ENCODE measurements around the gene DBN1.

DBN1 gene

GRCh38 chr5:177443144-177443983 lies 30.1 kb downstream of the DBN1 start:
- peaks cover 4 to 24% of the 10 kb centered on the region in 2 donors for H3K4me1 ChIP-seq (ENCODE audit: control insufficient read depth in 1 of 2, insufficient read depth in 2 of 2, low read length in 2 of 2)
- peaks cover 0 to 37% of the 10 kb centered on the region in 2 donors for H3K36me3 ChIP-seq (ENCODE audit: control insufficient read depth in 1 of 2, insufficient read depth in 2 of 2, low read length in 2 of 2)
- H3K9me3 ChIP-seq (ENCODE audit: control insufficient read depth in 1 of 2, low read length in 2 of 2) = no peaks in the 10 kb centered on the region
- H3K4me3 ChIP-seq (ENCODE audit: low read depth in 1 of 2, low read length in 2 of 2) = no peak overlapping the region
- H3K27ac ChIP-seq (ENCODE audit: low read length) = no peak overlapping the region
- H3K27me3 ChIP-seq (ENCODE audit: low read depth, low read length) = peaks cover 6% of the 10 kb centered on the region

GRCh38 chr5:177442066-177442826 lies 31.2 kb downstream of the DBN1 start:
- Histone ChIP-seq H3K27me3 (ENCODE audit: low read depth, low read length) (no peaks in the 10 kb centered on the region), H3K4me3 (ENCODE audit: low read depth in 1 of 2, low read length in 2 of 2) (no peak overlapping the region), H3K36me3 (ENCODE audit: control insufficient read depth in 1 of 2, insufficient read depth in 2 of 2, low read length in 2 of 2) (peaks cover 6 to 46% of the 10 kb centered on the region in 2 donors), H3K9me3 (ENCODE audit: control insufficient read depth in 1 of 2, low read length in 2 of 2) (no peaks in the 10 kb centered on the region), H3K27ac (ENCODE audit: low read length) (no peak overlapping the region), H3K4me1 (ENCODE audit: control insufficient read depth in 1 of 2, insufficient read depth in 2 of 2, low read length in 2 of 2) (peaks cover 4 to 16% of the 10 kb centered on the region in 2 donors)

- H3K4me1 ChIP-seq (ENCODE audit: control insufficient read depth in 1 of 2, insufficient read depth in 2 of 2, low read length in 2 of 2) = peaks cover 3 to 8% of the 10 kb centered on the region in 2 donors
- H3K9me3 ChIP-seq (ENCODE audit: control insufficient read depth in 1 of 2, low read length in 2 of 2) = no peaks in the 10 kb centered on the region
- no peak overlapping the region for H3K4me3 ChIP-seq (ENCODE audit: low read depth in 1 of 2, low read length in 2 of 2)
- no peak overlapping the region for H3K27ac ChIP-seq (ENCODE audit: low read length)
- H3K36me3 ChIP-seq (ENCODE audit: control insufficient read depth in 1 of 2, insufficient read depth in 2 of 2, low read length in 2 of 2) = peaks cover 7 to 52% of the 10 kb centered on the region in 2 donors
- no peaks in the 10 kb centered on the region for H3K27me3 ChIP-seq (ENCODE audit: low read depth, low read length)
Measured at GRCh38 chr5:177440990-177441780, 32.2 kb downstream of the DBN1 start.

- no peaks in the 10 kb centered on the region for H3K9me3 ChIP-seq (ENCODE audit: control insufficient read depth in 1 of 2, low read length in 2 of 2)
- H3K36me3 ChIP-seq (ENCODE audit: control insufficient read depth in 1 of 2, insufficient read depth in 2 of 2, low read length in 2 of 2) = peaks cover 12 to 60% of the 10 kb centered on the region in 2 donors
- no peaks in the 10 kb centered on the region for H3K27me3 ChIP-seq (ENCODE audit: low read depth, low read length)
- no peaks in the 10 kb centered on the region for H3K4me1 ChIP-seq (ENCODE audit: control insufficient read depth in 1 of 2, insufficient read depth in 2 of 2, low read length in 2 of 2)
- no peak overlapping the region for H3K4me3 ChIP-seq (ENCODE audit: low read depth in 1 of 2, low read length in 2 of 2)
- no peak overlapping the region for H3K27ac ChIP-seq (ENCODE audit: low read length)
Measured at GRCh38 chr5:177440211-177440989, 33.0 kb downstream of the DBN1 start.

GRCh38 chr5:177439518-177440053 lies 33.8 kb downstream of the DBN1 start:
- no peaks in the 10 kb centered on the region for H3K4me1 ChIP-seq (ENCODE audit: control insufficient read depth in 1 of 2, insufficient read depth in 2 of 2, low read length in 2 of 2)
- H3K27me3 ChIP-seq (ENCODE audit: low read depth, low read length) = no peaks in the 10 kb centered on the region
- H3K36me3 ChIP-seq (ENCODE audit: control insufficient read depth in 1 of 2, insufficient read depth in 2 of 2, low read length in 2 of 2) = peaks cover 17 to 68% of the 10 kb centered on the region in 2 donors
- H3K27ac ChIP-seq (ENCODE audit: low read length) = no peak overlapping the region
- H3K4me3 ChIP-seq (ENCODE audit: low read depth in 1 of 2, low read length in 2 of 2) = no peak overlapping the region
- no peaks in the 10 kb centered on the region for H3K9me3 ChIP-seq (ENCODE audit: control insufficient read depth in 1 of 2, low read length in 2 of 2)

- no peak overlapping the region for H3K4me3 ChIP-seq (ENCODE audit: low read depth in 1 of 2, low read length in 2 of 2)
- no peaks in the 10 kb centered on the region for H3K27me3 ChIP-seq (ENCODE audit: low read depth, low read length)
- H3K27ac ChIP-seq (ENCODE audit: low read length) = no peak overlapping the region
- H3K4me1 ChIP-seq (ENCODE audit: control insufficient read depth in 1 of 2, insufficient read depth in 2 of 2, low read length in 2 of 2) = no peaks in the 10 kb centered on the region
- H3K9me3 ChIP-seq (ENCODE audit: control insufficient read depth in 1 of 2, low read length in 2 of 2) = no peaks in the 10 kb centered on the region
- peaks cover 24 to 79% of the 10 kb centered on the region in 2 donors for H3K36me3 ChIP-seq (ENCODE audit: control insufficient read depth in 1 of 2, insufficient read depth in 2 of 2, low read length in 2 of 2)
Measured at GRCh38 chr5:177438468-177438867, 35.0 kb downstream of the DBN1 start.

- H3K4me1 ChIP-seq (ENCODE audit: control insufficient read depth in 1 of 2, insufficient read depth in 2 of 2, low read length in 2 of 2) = no peaks in the 10 kb centered on the region
- no peaks in the 10 kb centered on the region for H3K9me3 ChIP-seq (ENCODE audit: control insufficient read depth in 1 of 2, low read length in 2 of 2)
- no peaks in the 10 kb centered on the region for H3K27me3 ChIP-seq (ENCODE audit: low read depth, low read length)
- no peak overlapping the region for H3K27ac ChIP-seq (ENCODE audit: low read length)
- no peak overlapping the region for H3K4me3 ChIP-seq (ENCODE audit: low read depth in 1 of 2, low read length in 2 of 2)
- H3K36me3 ChIP-seq (ENCODE audit: control insufficient read depth in 1 of 2, insufficient read depth in 2 of 2, low read length in 2 of 2) = peaks cover 32 to 86% of the 10 kb centered on the region in 2 donors
Measured at GRCh38 chr5:177437623-177438022, 35.8 kb downstream of the DBN1 start.

- Histone ChIP-seq H3K4me1 (ENCODE audit: control insufficient read depth in 1 of 2, insufficient read depth in 2 of 2, low read length in 2 of 2) (peaks cover 0 to 3% of the 10 kb centered on the region in 2 donors), H3K4me3 (ENCODE audit: low read depth in 1 of 2, low read length in 2 of 2) (no peak overlapping the region), H3K36me3 (ENCODE audit: control insufficient read depth in 1 of 2, insufficient read depth in 2 of 2, low read length in 2 of 2) (peaks cover 41 to 83% of the 10 kb centered on the region in 2 donors), H3K9me3 (ENCODE audit: control insufficient read depth in 1 of 2, low read length in 2 of 2) (no peaks in the 10 kb centered on the region), H3K27me3 (ENCODE audit: low read depth, low read length) (no peaks in the 10 kb centered on the region), H3K27ac (ENCODE audit: low read length) (no peak overlapping the region)
Measured at GRCh38 chr5:177435847-177436536, 37.4 kb downstream of the DBN1 start.

- Histone ChIP-seq H3K9me3 (ENCODE audit: control insufficient read depth in 1 of 2, low read length in 2 of 2) (no peaks in the 10 kb centered on the region), H3K4me1 (ENCODE audit: control insufficient read depth in 1 of 2, insufficient read depth in 2 of 2, low read length in 2 of 2) (peaks cover 0 to 8% of the 10 kb centered on the region in 2 donors), H3K4me3 (ENCODE audit: low read depth in 1 of 2, low read length in 2 of 2) (no peak overlapping the region), H3K36me3 (ENCODE audit: control insufficient read depth in 1 of 2, insufficient read depth in 2 of 2, low read length in 2 of 2) (peaks cover 41 to 76% of the 10 kb centered on the region in 2 donors), H3K27ac (ENCODE audit: low read length) (no peak overlapping the region), H3K27me3 (ENCODE audit: low read depth, low read length) (no peaks in the 10 kb centered on the region)
Measured at GRCh38 chr5:177434942-177435738, 38.3 kb downstream of the DBN1 start.

All from muscle layer of duodenum (tissue), 2 donors.